Activated naive CD8-positive, alpha-beta T cell treated with anti-CD3 and anti-CD28 coated beads, Interleukin-2, amount 10 ng/mL, durations not matched to agents 7 days and 5 days (primary cell): ENCODE results near the gene DOLK. TPM values are rescaled to one million over a fixed set of nuclear protein-coding genes. Genes with fewer than 3 reads are reported as not detected.
A peak's percentile ranks its signal among the peaks of the same experiment; 100 is the strongest.

Experiments used
- ATAC-seq: fragments of 150-1000 bp; cut with Tn5 transposase; one replicate; pipeline ENCODE4 v1.10.0; 2021; ENCODE audit warnings: low read depth, moderate library complexity
- POLR2A ChIA-PET: fragments of 350-600 bp; sonication (Branson Sonifier 250); formaldehyde crosslinking; loops from one replicate; lab custom pipeline; 2021; ENCODE audit warnings: antibody characterized with exemption; lab: Charles Lee
- DNase-seq: peaks from one replicate; pipeline ENCODE4 v3.0.0; 2021
- H3K27ac Mint-ChIP-seq: one replicate; pipeline ENCODE4 v1.8.0; 2022; ENCODE audit warnings: mild to moderate bottlenecking, mixed read lengths
- H3K27me3 Mint-ChIP-seq: one replicate; pipeline ENCODE4 v1.8.0; 2022; ENCODE audit warnings: mild to moderate bottlenecking, moderate library complexity, mixed read lengths
- H3K36me3 Mint-ChIP-seq: one replicate; pipeline ENCODE4 v1.8.0; 2021; ENCODE audit warnings: mild to moderate bottlenecking, mixed read lengths
- H3K4me1 Mint-ChIP-seq: one replicate; pipeline ENCODE4 v1.8.0; 2021; ENCODE audit warnings: mixed read lengths
- H3K4me3 Mint-ChIP-seq: one replicate; pipeline ENCODE4 v1.8.0; 2022; ENCODE audit warnings: mild to moderate bottlenecking, moderate library complexity, mixed read lengths
- H3K9me3 Mint-ChIP-seq: one replicate; pipeline ENCODE4 v1.8.0; 2021; ENCODE audit warnings: mixed read lengths
- total RNA-seq, 2 experiments: library from RNA; stranded (reverse); gene quantifications; one replicate each; pipeline ENCODE4 v1.2.3, GENCODE V29; 2021

The DOLK gene
- total RNA-seq, 2 experiments from 2014 or later, result 9.4 to 9.5 TPM

- no peaks in the 10 kb centered on the region for H3K9me3 Mint-ChIP-seq
Observed at GRCh38 chr9:128910906-128911305, 36.5 kb downstream of the DOLK start.

GRCh38 chr9:128909859-128910258 is 37.5 kb downstream of the DOLK start:
- H3K9me3 Mint-ChIP-seq, result no peaks in the 10 kb centered on the region
- no peak for DNase-seq
- H3K4me1 Mint-ChIP-seq, result peaks cover 26% of the 10 kb centered on the region
- peak; percentile 5 for ATAC-seq
- H3K36me3 Mint-ChIP-seq, result peaks cover 24% of the 10 kb centered on the region
- peak overlapping the region; percentile 59 for H3K27ac Mint-ChIP-seq
- H3K4me3 Mint-ChIP-seq, result no peak overlapping the region
- POLR2A ChIA-PET, result interaction anchor here (1.1 kb wide), 1 partner anchor 28 kb away, joined by 3 read pairs; the partner anchor contains the start of genes KYAT1 and LRRC8A
- H3K27me3 Mint-ChIP-seq, result no peaks in the 10 kb centered on the region

More at GRCh38 chr9:128910906-128911305, 36.5 kb downstream of the DOLK start:
- H3K27ac Mint-ChIP-seq, result no peak overlapping the region
- no peaks in the 10 kb centered on the region for H3K27me3 Mint-ChIP-seq
- no peak for DNase-seq
- peaks cover 26% of the 10 kb centered on the region for H3K36me3 Mint-ChIP-seq
- POLR2A ChIA-PET, result interaction anchor here (1.1 kb wide), 1 partner anchor 29 kb away, joined by 3 read pairs; the partner anchor contains the start of genes KYAT1 and LRRC8A
- no peak for ATAC-seq
- no peak overlapping the region for H3K4me3 Mint-ChIP-seq
- H3K4me1 Mint-ChIP-seq, result peaks cover 24% of the 10 kb centered on the region

GRCh38 chr9:128908372-128908771 is 39.0 kb downstream of the DOLK start:
- no peaks in the 10 kb centered on the region for H3K9me3 Mint-ChIP-seq
- H3K4me1 Mint-ChIP-seq, result peaks cover 28% of the 10 kb centered on the region
- no peak for ATAC-seq
- no peaks in the 10 kb centered on the region for H3K27me3 Mint-ChIP-seq
- H3K36me3 Mint-ChIP-seq, result peaks cover 24% of the 10 kb centered on the region
- H3K27ac Mint-ChIP-seq, result no peak overlapping the region
- DNase-seq, result no peak
- H3K4me3 Mint-ChIP-seq, result no peak overlapping the region
- POLR2A ChIA-PET, result interaction anchor here (1.2 kb wide), 1 partner anchor 9 kb away, joined by 4 read pairs; no protein-coding TSS in a partner anchor

GRCh38 chr9:128906741-128907140 is 40.7 kb downstream of the DOLK start:
- POLR2A ChIA-PET, result interaction anchor here (0.6 to 0.7 kb wide), 2 partner anchors 14 to 40 kb away, joined by 4 to 7 read pairs; partner anchors contain the start of gene PHYHD1
- no peak overlapping the region for H3K4me3 Mint-ChIP-seq
- no peaks in the 10 kb centered on the region for H3K27me3 Mint-ChIP-seq
- peaks cover 13% of the 10 kb centered on the region for H3K36me3 Mint-ChIP-seq
- H3K9me3 Mint-ChIP-seq, result no peaks in the 10 kb centered on the region
- DNase-seq, result no peak
- peak overlapping the region; percentile 7 for H3K27ac Mint-ChIP-seq
- no peak for ATAC-seq
- peaks cover 31% of the 10 kb centered on the region for H3K4me1 Mint-ChIP-seq

- H3K4me3 Mint-ChIP-seq, result no peak overlapping the region
- ATAC-seq, result no peak
- no peaks in the 10 kb centered on the region for H3K9me3 Mint-ChIP-seq
- peaks cover 32% of the 10 kb centered on the region for H3K4me1 Mint-ChIP-seq
- H3K36me3 Mint-ChIP-seq, result peaks cover 11% of the 10 kb centered on the region
- H3K27ac Mint-ChIP-seq, result no peak overlapping the region
- no peaks in the 10 kb centered on the region for H3K27me3 Mint-ChIP-seq
- POLR2A ChIA-PET, result interaction anchor here (0.6 to 0.7 kb wide), 2 partner anchors 15 to 40 kb away, joined by 4 to 7 read pairs; partner anchors contain the start of gene PHYHD1
- no peak for DNase-seq
Observed at GRCh38 chr9:128905964-128906363, 41.4 kb downstream of the DOLK start.

- peak overlapping the region; percentile 99 for H3K27ac Mint-ChIP-seq
- H3K27me3 Mint-ChIP-seq, result no peaks in the 10 kb centered on the region
- H3K4me3 Mint-ChIP-seq, result no peak overlapping the region
- POLR2A ChIA-PET, result interaction anchor here (0.6 to 3.9 kb wide), 3 partner anchors 23 to 32 kb away, joined by 3 to 34 read pairs (median 4); partner anchors contain the start of genes KYAT1 and LRRC8A
- H3K4me1 Mint-ChIP-seq, result peaks cover 45% of the 10 kb centered on the region
- DNase-seq (no peak), ATAC-seq (no peak)
- H3K9me3 Mint-ChIP-seq, result no peaks in the 10 kb centered on the region
- H3K36me3 Mint-ChIP-seq, result peaks cover 11% of the 10 kb centered on the region
Observed at GRCh38 chr9:128903871-128904620, 43.4 kb downstream of the DOLK start.

- POLR2A ChIA-PET, result interaction anchor here (0.6 to 3.9 kb wide), 3 partner anchors 10 to 33 kb away, joined by 4 to 34 read pairs (median 5); partner anchors contain the start of genes KYAT1 and LRRC8A
- H3K9me3 Mint-ChIP-seq, result no peaks in the 10 kb centered on the region
- H3K4me3 Mint-ChIP-seq, result peak overlapping the region; percentile 81
- ATAC-seq (no peak), DNase-seq (no peak)
- H3K36me3 Mint-ChIP-seq, result peaks cover 9% of the 10 kb centered on the region
- no peaks in the 10 kb centered on the region for H3K27me3 Mint-ChIP-seq
- H3K4me1 Mint-ChIP-seq, result peaks cover 53% of the 10 kb centered on the region
- peak overlapping the region; percentile 99 for H3K27ac Mint-ChIP-seq
Observed at GRCh38 chr9:128903079-128903461, 44.3 kb downstream of the DOLK start.

- DNase-seq (peak; percentile 87), ATAC-seq (peak; percentile 87)
- peak overlapping the region; percentile 99 for H3K27ac Mint-ChIP-seq
- no peaks in the 10 kb centered on the region for H3K27me3 Mint-ChIP-seq
- peak overlapping the region; percentile 81 for H3K4me3 Mint-ChIP-seq
- H3K9me3 Mint-ChIP-seq, result no peaks in the 10 kb centered on the region
- POLR2A ChIA-PET, result interaction anchor here (0.6 to 3.9 kb wide), 6 partner anchors 9 to 83 kb away, joined by 3 to 34 read pairs (median 3); partner anchors contain the start of genes KYAT1 and LRRC8A
- H3K4me1 Mint-ChIP-seq, result peaks cover 56% of the 10 kb centered on the region
- peaks cover 8% of the 10 kb centered on the region for H3K36me3 Mint-ChIP-seq
Observed at GRCh38 chr9:128902351-128903078, 44.9 kb downstream of the DOLK start.

GRCh38 chr9:128901822-128902221 is 45.6 kb downstream of the DOLK start:
- H3K27ac Mint-ChIP-seq, result peak overlapping the region; percentile 99
- peaks cover 56% of the 10 kb centered on the region for H3K4me1 Mint-ChIP-seq
- no peak for DNase-seq
- no peaks in the 10 kb centered on the region for H3K27me3 Mint-ChIP-seq
- peak; percentile 17 for ATAC-seq
- POLR2A ChIA-PET, result interaction anchor here (0.6 to 3.9 kb wide), 7 partner anchors 8 to 24 kb away, joined by 3 to 34 read pairs (median 3); partner anchors contain the start of genes KYAT1 and LRRC8A
- no peaks in the 10 kb centered on the region for H3K9me3 Mint-ChIP-seq
- H3K4me3 Mint-ChIP-seq, result peak overlapping the region; percentile 81
- peaks cover 8% of the 10 kb centered on the region for H3K36me3 Mint-ChIP-seq

GRCh38 chr9:128901379-128901778 is 46.0 kb downstream of the DOLK start:
- peak overlapping the region; percentile 99 for H3K27ac Mint-ChIP-seq
- no peaks in the 10 kb centered on the region for H3K27me3 Mint-ChIP-seq
- peaks cover 55% of the 10 kb centered on the region for H3K4me1 Mint-ChIP-seq
- POLR2A ChIA-PET, result interaction anchor here (0.6 to 3.9 kb wide), 7 partner anchors 8 to 97 kb away, joined by 3 to 34 read pairs (median 4); partner anchors contain the start of genes KYAT1 and LRRC8A
- no peak overlapping the region for H3K4me3 Mint-ChIP-seq
- peaks cover 8% of the 10 kb centered on the region for H3K36me3 Mint-ChIP-seq
- ATAC-seq, result no peak
- H3K9me3 Mint-ChIP-seq, result no peaks in the 10 kb centered on the region
- DNase-seq, result no peak

- no peaks in the 10 kb centered on the region for H3K9me3 Mint-ChIP-seq
- H3K4me1 Mint-ChIP-seq, result peaks cover 64% of the 10 kb centered on the region
- peaks cover 12% of the 10 kb centered on the region for H3K36me3 Mint-ChIP-seq
- H3K27me3 Mint-ChIP-seq, result no peaks in the 10 kb centered on the region
- H3K4me3 Mint-ChIP-seq, result peak overlapping the region; percentile 80
- peak overlapping the region; percentile 99 for H3K27ac Mint-ChIP-seq
- DNase-seq (peak; percentile 53), ATAC-seq (peak; percentile 35)
- POLR2A ChIA-PET, result interaction anchor here (1.1 to 3.9 kb wide), 4 partner anchors 9 to 22 kb away, joined by 3 to 34 read pairs (median 4); partner anchors contain the start of genes KYAT1 and LRRC8A
Observed at GRCh38 chr9:128899566-128900322, 47.7 kb downstream of the DOLK start.
